Stimulated activated CD4-positive, alpha-beta T cell treated with anti-CD3 and anti-CD28 coated beads, Interleukin-1b, Interleukin-23, amount 100 ng/mL, for 4 hours (primary cell): ENCODE measurements around the gene GRIN2C.

Experiments used
- DNase-seq, 2 donors: peaks; one replicate each; pipeline ENCODE4 v3.0.0-alpha.2; 2020; ENCODE audit warnings: low read depth in 2 of 2

Gene GRIN2C

GRCh38 chr17:74864297-74864865 lies 4.7 kb upstream of the GRIN2C start:
- DNase-seq, result no peak

GRCh38 chr17:74863420-74864296 lies 4.0 kb upstream of the GRIN2C start:
- DNase-seq, result no peak

- no peak for DNase-seq
Observed at GRCh38 chr17:74862919-74863318, 3.2 kb upstream of the GRIN2C start.

GRCh38 chr17:74862108-74862901 lies 2.6 kb upstream of the GRIN2C start:
- peak; percentile 52 to 68 for DNase-seq

- no peak for DNase-seq
Observed at GRCh38 chr17:74861662-74862107, 2.0 kb upstream of the GRIN2C start.

GRCh38 chr17:74860872-74861661 lies 1.4 kb upstream of the GRIN2C start:
- DNase-seq, result no peak

GRCh38 chr17:74860229-74860871 lies 665 bp upstream of the GRIN2C start:
- DNase-seq, result no peak

GRCh38 chr17:74858672-74859458 lies 820 bp downstream of the GRIN2C start:
- no peak for DNase-seq

- DNase-seq, result no peak
Observed at GRCh38 chr17:74857191-74857590, 2.5 kb downstream of the GRIN2C start.

- no peak for DNase-seq
Observed at GRCh38 chr17:74856112-74856511, 3.6 kb downstream of the GRIN2C start.

- no peak for DNase-seq
Observed at GRCh38 chr17:74855323-74855722, 4.4 kb downstream of the GRIN2C start.

GRCh38 chr17:74854792-74855191 lies 4.9 kb downstream of the GRIN2C start:
- no peak for DNase-seq

GRCh38 chr17:74853669-74854068 lies 6.0 kb downstream of the GRIN2C start:
- DNase-seq, result no peak

GRCh38 chr17:74853048-74853397 lies 6.7 kb downstream of the GRIN2C start:
- no peak for DNase-seq

GRCh38 chr17:74852237-74853047 lies 7.2 kb downstream of the GRIN2C start:
- DNase-seq, result peak; percentile 45 to 65

- no peak for DNase-seq
Observed at GRCh38 chr17:74851612-74852236, 8.0 kb downstream of the GRIN2C start.

- DNase-seq, result no peak
Observed at GRCh38 chr17:74850914-74851313, 8.8 kb downstream of the GRIN2C start.

GRCh38 chr17:74850310-74850709 lies 9.4 kb downstream of the GRIN2C start:
- DNase-seq, result no peak
